Keratinocyte (primary cell): ENCODE data around the gene ST8SIA2. TPM values are rescaled to one million over a fixed set of nuclear protein-coding genes. Genes with fewer than 3 reads are reported as not detected.

Experiments
- DNase-seq: peaks from one replicate; pipeline ENCODE4 v3.0.0-alpha.2; 2011; ENCODE audit warnings: low read depth, missing footprints, low spot score
- FAIRE-seq: peaks from 2 replicates; lab custom pipeline; 2011; peaks lifted over from hg19 to GRCh38; lab: Jason Lieb, UNC
- H2AFZ ChIP-seq: 2 replicates; pipeline ENCODE4 v1.6.0; 2012; ENCODE audit warnings: low read length, control low read depth, inconsistent platforms; ENCODE audit not compliant: control insufficient read depth
- H3K27ac ChIP-seq: 2 replicates; pipeline ENCODE4 v1.5.1; 2011; ENCODE audit warnings: low read length; ENCODE audit not compliant: control insufficient read depth, insufficient read depth
- H3K27me3 ChIP-seq: 3 replicates; pipeline ENCODE4 v1.6.0; 2011; ENCODE audit warnings: low read length; ENCODE audit not compliant: control insufficient read depth, insufficient read depth; ENCODE audit errors: extremely low read depth
- H3K36me3 ChIP-seq, 2 experiments: 2 replicates in 1 of 2; 3 replicates in 1 of 2; pipeline ENCODE4 v1.5.1; 2011; ENCODE audit warnings: low read length in 2 of 2, mild to moderate bottlenecking in 1 of 2; ENCODE audit not compliant: control insufficient read depth in 2 of 2, insufficient read depth in 2 of 2; ENCODE audit errors: extremely low read depth in 1 of 2
- H3K4me1 ChIP-seq: 3 replicates; pipeline ENCODE4 v1.5.1; 2011; ENCODE audit warnings: low read length; ENCODE audit not compliant: control insufficient read depth, insufficient read depth; ENCODE audit errors: extremely low read depth
- H3K4me2 ChIP-seq: 3 replicates; pipeline ENCODE4 v1.6.0; 2011; ENCODE audit warnings: low read depth, low read length; ENCODE audit not compliant: control insufficient read depth, insufficient read depth; ENCODE audit errors: extremely low read depth
- H3K4me3 ChIP-seq, 3 experiments: fragments of 200-600 bp in 1 of 3; sonication (generic) in 1 of 3; 2 replicates in 2 of 3; 3 replicates in 1 of 3; pipeline ENCODE4 v1.5.1; 2011 to 2016; ENCODE audit warnings: low read length in 3 of 3, mild to moderate bottlenecking in 3 of 3, control low read depth in 2 of 3, inconsistent platforms in 1 of 3, low read depth in 1 of 3, mixed read lengths in 1 of 3, mixed run types in 1 of 3, moderate library complexity in 1 of 3; ENCODE audit not compliant: control insufficient read depth in 2 of 3, insufficient read depth in 2 of 3; ENCODE audit errors: extremely low read depth in 1 of 3
- H3K79me2 ChIP-seq: 2 replicates; pipeline ENCODE4 v1.6.0; 2012; ENCODE audit warnings: low read length; ENCODE audit not compliant: control insufficient read depth, insufficient read depth
- H3K9ac ChIP-seq: 3 replicates; pipeline ENCODE4 v1.6.0; 2011; ENCODE audit warnings: low read length; ENCODE audit not compliant: control insufficient read depth, insufficient read depth; ENCODE audit errors: extremely low read depth
- H3K9me1 ChIP-seq: 3 replicates; pipeline ENCODE4 v1.6.0; 2011; ENCODE audit warnings: low read length; ENCODE audit not compliant: control insufficient read depth, insufficient read depth; ENCODE audit errors: extremely low read depth
- H3K9me3 ChIP-seq: 2 replicates; pipeline ENCODE4 v1.5.1; 2012; ENCODE audit warnings: low read depth, low read length; ENCODE audit not compliant: control insufficient read depth
- H4K20me1 ChIP-seq: 3 replicates; pipeline ENCODE4 v1.6.0; 2011; ENCODE audit warnings: low read length; ENCODE audit not compliant: control insufficient read depth, insufficient read depth; ENCODE audit errors: extremely low read depth
- CTCF ChIP-seq, 3 experiments: IDR thresholded peaks in 1 of 3; conservative IDR thresholded peaks in 1 of 3; optimal IDR thresholded peaks in 1 of 3; 2 replicates in 2 of 3; 3 replicates in 1 of 3; pipeline versions ENCODE3 to v1.5.1; 2011; ENCODE audit warnings: low read length in 3 of 3, mild to moderate bottlenecking in 3 of 3, moderate library complexity in 2 of 3, control low read depth in 1 of 3, inconsistent platforms in 1 of 3; ENCODE audit not compliant: insufficient read depth in 2 of 3; ENCODE audit errors: extremely low read depth in 1 of 3
- EZH2 ChIP-seq: IDR thresholded peaks from one replicate; pipeline ENCODE4 v1.6.1; 2012; ENCODE audit warnings: inconsistent platforms, mild to moderate bottlenecking, low read length, moderate library complexity
- dilution Hi-C: fragments of 300-500 bp; cut with MboI; formaldehyde crosslinking; loops from one replicate; pipeline ENCODE4 v1.7.0; 2020; ENCODE audit warnings: low sequenced_read_pairs; ENCODE audit not compliant: extremely low pct_ligation_motif_present
- polyA plus RNA-seq, 5 experiments: library from polyadenylated mRNA; depleted of rRNA in 3 of 5; stranded (reverse) in 3 of 5; stranded (forward) in 1 of 5; unstranded in 1 of 5; fragments of >200 nt; gene quantifications; 1 replicate in 1 of 5; 2 replicates in 3 of 5; 3 replicates in 1 of 5; pipeline versions ENCODE4 v1.2.1 to v1.2.3, GENCODE V29; 2011 to 2012; ENCODE audit warnings: missing spikeins in 2 of 5, low read depth in 1 of 5, low replicate concordance in 1 of 5

ST8SIA2 gene
- polyA plus RNA-seq, 1 donor (not counting 4 experiments of a cell fraction or from before 2014, with no cell fraction given), result 0.22 TPM

- Histone ChIP-seq H3K27ac (peak overlapping the region; percentile 50), H3K9me1 (no peaks in the 10 kb centered on the region), H3K4me3 (no peak overlapping the region), H2AFZ (no peak overlapping the region), H4K20me1 (no peaks in the 10 kb centered on the region), H3K79me2 (no peaks in the 10 kb centered on the region), H3K36me3 (no peaks in the 10 kb centered on the region), H3K27me3 (peaks cover 14% of the 10 kb centered on the region), H3K4me1 (peaks cover 17% of the 10 kb centered on the region), H3K4me2 (peak overlapping the region; percentile 22), H3K9ac (no peak overlapping the region), H3K9me3 (no peaks in the 10 kb centered on the region)
- peak; percentile 95 for FAIRE-seq
- no peak for DNase-seq
- dilution Hi-C loops, result no loop called here
- TF ChIP-seq CTCF (optimal IDR thresholded peaks at IDR 0.05 in 1 of 3, IDR thresholded peaks at IDR 0.05 in 1 of 3, conservative IDR thresholded peaks at IDR 0.05 in 1 of 3; ENCODE audit: extremely low read depth in 1 of 3, insufficient read depth in 2 of 3, low read length in 3 of 3), result no peak
Observed at GRCh38 chr15:92385096-92385495, 8.6 kb upstream of the ST8SIA2 start.

- peak; percentile 19 for DNase-seq
- Histone ChIP-seq H3K9me1 (no peaks in the 10 kb centered on the region), H3K36me3 (no peaks in the 10 kb centered on the region), H3K79me2 (no peaks in the 10 kb centered on the region), H2AFZ (no peak overlapping the region), H3K9me3 (no peaks in the 10 kb centered on the region), H3K9ac (no peak overlapping the region), H3K4me3 (no peak overlapping the region), H4K20me1 (no peaks in the 10 kb centered on the region), H3K27me3 (peaks cover 65% of the 10 kb centered on the region), H3K4me1 (peaks cover 5% of the 10 kb centered on the region), H3K4me2 (no peak overlapping the region), H3K27ac (no peak overlapping the region)
- TF ChIP-seq EZH2 (no peak), CTCF (optimal IDR thresholded peaks at IDR 0.05 in 1 of 3, IDR thresholded peaks at IDR 0.05 in 1 of 3, conservative IDR thresholded peaks at IDR 0.05 in 1 of 3; ENCODE audit: extremely low read depth in 1 of 3, insufficient read depth in 2 of 3, low read length in 3 of 3) (peak; percentile 55 to 79 (median 75))
- dilution Hi-C loops, result no loop called here
- FAIRE-seq, result peak; percentile 73
Observed at GRCh38 chr15:92391640-92392039, 2.0 kb upstream of the ST8SIA2 start.
